GM23338 (cell line): Measurements from ENCODE around the gene FUT3. TPM values are rescaled to one million over a fixed set of nuclear protein-coding genes. Genes with fewer than 3 reads are reported as not detected.

Experiments
- CREB1 ChIP-seq: fragments of 250-450 bp; sonication (Bioruptor Pico); IDR thresholded peaks from 2 replicates; pipeline ENCODE4 v1.5.0; 2020; ENCODE audit warnings: low read depth, mild to moderate bottlenecking, moderate library complexity
- EZH2 ChIP-seq: fragments of 200-600 bp; sonication (generic); IDR thresholded peaks from one replicate; pipeline ENCODE4 v1.8.0; 2017; ENCODE audit warnings: antibody characterized with exemption, mild to moderate bottlenecking, low read depth; ENCODE audit not compliant: unreplicated experiment
- JUNB ChIP-seq: IDR thresholded peaks from one replicate; pipeline ENCODE4 v1.6.1; 2016; ENCODE audit warnings: antibody characterized with exemption; ENCODE audit not compliant: unreplicated experiment
- NANOG ChIP-seq: IDR thresholded peaks from 2 replicates; pipeline ENCODE4 v1.6.1; 2016; ENCODE audit warnings: antibody characterized with exemption, borderline replicate concordance
- ZNF331 ChIP-seq: fragments of 250-450 bp; sonication (Bioruptor Pico); IDR thresholded peaks from 2 replicates; pipeline ENCODE4 v1.5.0; 2020; ENCODE audit warnings: low read depth, mild to moderate bottlenecking, moderate library complexity
- polyA plus RNA-seq: library from polyadenylated mRNA; unstranded; fragments of >200 nt; fragmentation: Nextera tagmentation; extraction: Ambion mirVana; gene quantifications from 2 replicates; pipeline ENCODE4 v1.2.1, GENCODE V29; 2016
- total RNA-seq: library from RNA; depleted of rRNA; stranded (reverse); fragments of >200 nt; shearing (Covaris generic); gene quantifications from 2 replicates; pipeline ENCODE4 v1.2.3, GENCODE V29; 2014
- TF ChIP-seq, protein P1 (sequence below): fragments of 250-450 bp; sonication (Bioruptor Pico); IDR thresholded peaks from 2 replicates; pipeline ENCODE4 v1.5.0; 2020; ENCODE audit warnings: mild to moderate bottlenecking, moderate library complexity
- TF ChIP-seq, protein P2 (sequence below): IDR thresholded peaks from 2 replicates; pipeline ENCODE4 v1.6.1; 2016; ENCODE audit warnings: antibody characterized with exemption

The FUT3 gene
- total and polyA plus RNA-seq, 2 experiments from 2014 or later: 0.45 TPM; not detected in 1

- TF ChIP-seq, protein P1, sequence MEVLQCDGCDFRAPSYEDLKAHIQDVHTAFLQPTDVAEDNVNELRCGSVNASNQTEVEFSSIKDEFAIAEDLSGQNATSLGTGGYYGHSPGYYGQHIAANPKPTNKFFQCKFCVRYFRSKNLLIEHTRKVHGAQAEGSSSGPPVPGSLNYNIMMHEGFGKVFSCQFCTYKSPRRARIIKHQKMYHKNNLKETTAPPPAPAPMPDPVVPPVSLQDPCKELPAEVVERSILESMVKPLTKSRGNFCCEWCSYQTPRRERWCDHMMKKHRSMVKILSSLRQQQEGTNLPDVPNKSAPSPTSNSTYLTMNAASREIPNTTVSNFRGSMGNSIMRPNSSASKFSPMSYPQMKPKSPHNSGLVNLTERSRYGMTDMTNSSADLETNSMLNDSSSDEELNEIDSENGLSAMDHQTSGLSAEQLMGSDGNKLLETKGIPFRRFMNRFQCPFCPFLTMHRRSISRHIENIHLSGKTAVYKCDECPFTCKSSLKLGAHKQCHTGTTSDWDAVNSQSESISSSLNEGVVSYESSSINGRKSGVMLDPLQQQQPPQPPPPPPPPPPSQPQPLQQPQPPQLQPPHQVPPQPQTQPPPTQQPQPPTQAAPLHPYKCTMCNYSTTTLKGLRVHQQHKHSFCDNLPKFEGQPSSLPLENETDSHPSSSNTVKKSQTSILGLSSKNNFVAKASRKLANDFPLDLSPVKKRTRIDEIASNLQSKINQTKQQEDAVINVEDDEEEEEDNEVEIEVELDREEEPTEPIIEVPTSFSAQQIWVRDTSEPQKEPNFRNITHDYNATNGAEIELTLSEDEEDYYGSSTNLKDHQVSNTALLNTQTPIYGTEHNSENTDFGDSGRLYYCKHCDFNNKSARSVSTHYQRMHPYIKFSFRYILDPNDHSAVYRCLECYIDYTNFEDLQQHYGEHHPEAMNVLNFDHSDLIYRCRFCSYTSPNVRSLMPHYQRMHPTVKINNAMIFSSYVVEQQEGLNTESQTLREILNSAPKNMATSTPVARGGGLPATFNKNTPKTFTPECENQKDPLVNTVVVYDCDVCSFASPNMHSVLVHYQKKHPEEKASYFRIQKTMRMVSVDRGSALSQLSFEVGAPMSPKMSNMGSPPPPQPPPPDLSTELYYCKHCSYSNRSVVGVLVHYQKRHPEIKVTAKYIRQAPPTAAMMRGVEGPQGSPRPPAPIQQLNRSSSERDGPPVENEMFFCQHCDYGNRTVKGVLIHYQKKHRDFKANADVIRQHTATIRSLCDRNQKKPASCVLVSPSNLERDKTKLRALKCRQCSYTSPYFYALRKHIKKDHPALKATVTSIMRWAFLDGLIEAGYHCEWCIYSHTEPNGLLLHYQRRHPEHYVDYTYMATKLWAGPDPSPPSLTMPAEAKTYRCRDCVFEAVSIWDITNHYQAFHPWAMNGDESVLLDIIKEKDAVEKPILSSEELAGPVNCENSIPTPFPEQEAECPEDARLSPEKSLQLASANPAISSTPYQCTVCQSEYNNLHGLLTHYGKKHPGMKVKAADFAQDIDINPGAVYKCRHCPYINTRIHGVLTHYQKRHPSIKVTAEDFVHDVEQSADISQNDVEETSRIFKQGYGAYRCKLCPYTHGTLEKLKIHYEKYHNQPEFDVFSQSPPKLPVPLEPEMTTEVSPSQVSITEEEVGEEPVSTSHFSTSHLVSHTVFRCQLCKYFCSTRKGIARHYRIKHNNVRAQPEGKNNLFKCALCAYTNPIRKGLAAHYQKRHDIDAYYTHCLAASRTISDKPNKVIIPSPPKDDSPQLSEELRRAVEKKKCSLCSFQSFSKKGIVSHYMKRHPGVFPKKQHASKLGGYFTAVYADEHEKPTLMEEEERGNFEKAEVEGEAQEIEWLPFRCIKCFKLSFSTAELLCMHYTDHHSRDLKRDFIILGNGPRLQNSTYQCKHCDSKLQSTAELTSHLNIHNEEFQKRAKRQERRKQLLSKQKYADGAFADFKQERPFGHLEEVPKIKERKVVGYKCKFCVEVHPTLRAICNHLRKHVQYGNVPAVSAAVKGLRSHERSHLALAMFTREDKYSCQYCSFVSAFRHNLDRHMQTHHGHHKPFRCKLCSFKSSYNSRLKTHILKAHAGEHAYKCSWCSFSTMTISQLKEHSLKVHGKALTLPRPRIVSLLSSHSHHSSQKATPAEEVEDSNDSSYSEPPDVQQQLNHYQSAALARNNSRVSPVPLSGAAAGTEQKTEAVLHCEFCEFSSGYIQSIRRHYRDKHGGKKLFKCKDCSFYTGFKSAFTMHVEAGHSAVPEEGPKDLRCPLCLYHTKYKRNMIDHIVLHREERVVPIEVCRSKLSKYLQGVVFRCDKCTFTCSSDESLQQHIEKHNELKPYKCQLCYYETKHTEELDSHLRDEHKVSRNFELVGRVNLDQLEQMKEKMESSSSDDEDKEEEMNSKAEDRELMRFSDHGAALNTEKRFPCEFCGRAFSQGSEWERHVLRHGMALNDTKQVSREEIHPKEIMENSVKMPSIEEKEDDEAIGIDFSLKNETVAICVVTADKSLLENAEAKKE (CRISPR knock-in tag): no peak
- TF ChIP-seq, protein P2, sequence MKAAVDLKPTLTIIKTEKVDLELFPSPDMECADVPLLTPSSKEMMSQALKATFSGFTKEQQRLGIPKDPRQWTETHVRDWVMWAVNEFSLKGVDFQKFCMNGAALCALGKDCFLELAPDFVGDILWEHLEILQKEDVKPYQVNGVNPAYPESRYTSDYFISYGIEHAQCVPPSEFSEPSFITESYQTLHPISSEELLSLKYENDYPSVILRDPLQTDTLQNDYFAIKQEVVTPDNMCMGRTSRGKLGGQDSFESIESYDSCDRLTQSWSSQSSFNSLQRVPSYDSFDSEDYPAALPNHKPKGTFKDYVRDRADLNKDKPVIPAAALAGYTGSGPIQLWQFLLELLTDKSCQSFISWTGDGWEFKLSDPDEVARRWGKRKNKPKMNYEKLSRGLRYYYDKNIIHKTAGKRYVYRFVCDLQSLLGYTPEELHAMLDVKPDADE: no peak
- no peak for TF ChIP-seq EZH2
- no peak for TF ChIP-seq JUNB
- no peak for TF ChIP-seq CREB1 (CRISPR knock-in tag)
- TF ChIP-seq ZNF331: no peak
- no peak for TF ChIP-seq NANOG
Observed at GRCh38 chr19:5863030-5863665, 11.9 kb upstream of the FUT3 start (continued).
